ENCODE results near the gene IL31RA.

DNA sequence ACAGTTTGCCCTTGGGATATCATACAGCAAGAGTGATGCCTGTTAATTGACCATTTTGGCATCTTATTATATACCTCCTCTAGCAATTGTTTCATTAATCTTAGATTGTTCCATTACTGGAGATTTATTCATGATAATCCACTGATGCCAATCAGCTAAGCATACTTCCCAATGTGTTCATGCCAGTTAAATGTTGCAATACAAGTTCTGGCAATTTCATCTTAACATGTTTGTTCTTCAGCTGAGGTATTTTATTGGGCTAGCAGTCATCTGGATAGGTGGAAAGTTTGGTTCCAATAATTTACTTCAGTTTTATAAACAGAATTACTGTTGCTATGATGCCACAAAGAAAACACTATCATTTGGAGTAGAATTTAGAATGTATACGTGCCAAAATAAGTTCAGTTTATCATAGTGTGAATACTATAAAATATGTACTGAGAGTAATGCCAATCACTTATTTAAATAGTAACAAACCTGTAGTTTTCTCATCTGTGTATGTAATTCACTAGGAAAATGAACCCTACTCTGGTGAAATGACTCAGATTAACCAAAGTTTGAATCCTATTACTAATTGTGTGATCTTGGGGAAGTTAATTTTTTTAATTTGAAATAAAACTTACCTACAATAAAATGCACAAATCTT is 27.9 kb upstream of the IL31RA start:
- TF ChIP-seq, protein P1, sequence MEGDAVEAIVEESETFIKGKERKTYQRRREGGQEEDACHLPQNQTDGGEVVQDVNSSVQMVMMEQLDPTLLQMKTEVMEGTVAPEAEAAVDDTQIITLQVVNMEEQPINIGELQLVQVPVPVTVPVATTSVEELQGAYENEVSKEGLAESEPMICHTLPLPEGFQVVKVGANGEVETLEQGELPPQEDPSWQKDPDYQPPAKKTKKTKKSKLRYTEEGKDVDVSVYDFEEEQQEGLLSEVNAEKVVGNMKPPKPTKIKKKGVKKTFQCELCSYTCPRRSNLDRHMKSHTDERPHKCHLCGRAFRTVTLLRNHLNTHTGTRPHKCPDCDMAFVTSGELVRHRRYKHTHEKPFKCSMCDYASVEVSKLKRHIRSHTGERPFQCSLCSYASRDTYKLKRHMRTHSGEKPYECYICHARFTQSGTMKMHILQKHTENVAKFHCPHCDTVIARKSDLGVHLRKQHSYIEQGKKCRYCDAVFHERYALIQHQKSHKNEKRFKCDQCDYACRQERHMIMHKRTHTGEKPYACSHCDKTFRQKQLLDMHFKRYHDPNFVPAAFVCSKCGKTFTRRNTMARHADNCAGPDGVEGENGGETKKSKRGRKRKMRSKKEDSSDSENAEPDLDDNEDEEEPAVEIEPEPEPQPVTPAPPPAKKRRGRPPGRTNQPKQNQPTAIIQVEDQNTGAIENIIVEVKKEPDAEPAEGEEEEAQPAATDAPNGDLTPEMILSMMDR (conservative IDR thresholded peaks at IDR 0.05 in 1 of 2, IDR thresholded peaks at IDR 0.05 in 1 of 2; ENCODE audit: extremely low read depth in 1 of 2, insufficient read depth in 1 of 2, low read depth in 1 of 2, low read length in 2 of 2), result no peak
- no peak for TF ChIP-seq EZH2 (IDR thresholded peaks at IDR 0.05; ENCODE audit: borderline replicate concordance, low read length)

All from mammary epithelial cell (primary cell).